Measurements from ENCODE around the gene SLC19A1.

Gene SLC19A1

DNA sequence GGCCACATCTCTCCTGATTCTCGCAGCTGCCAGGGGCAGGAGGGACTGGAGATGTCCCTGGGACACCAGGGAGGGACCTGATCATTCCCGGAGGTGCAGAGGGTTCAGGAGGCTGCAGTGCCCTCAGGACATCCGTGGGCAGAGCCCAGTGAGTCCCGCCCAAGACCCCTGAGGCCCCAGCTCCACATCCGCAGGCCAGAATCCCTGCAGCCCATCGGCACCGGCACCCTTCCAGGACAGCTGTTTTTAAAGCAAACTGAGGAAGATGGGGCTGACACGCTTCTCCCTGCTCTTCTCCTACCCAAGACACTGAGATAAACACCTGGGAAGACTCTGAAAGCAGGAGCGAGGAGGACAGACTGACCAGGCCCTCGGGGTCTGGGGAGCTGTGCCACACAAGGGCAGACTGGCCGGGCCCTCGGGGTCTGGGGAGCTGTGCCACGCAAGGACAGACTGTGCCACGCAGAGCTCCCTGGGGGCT lies 25.5 kb downstream of the SLC19A1 start:
- H4K8ac ChIP-seq (ENCODE audit: low read depth, low read length): no peak overlapping the region
- no CpG with 5 or more reads among the region's 14 CpGs for WGBS (ENCODE audit: extremely low coverage, insufficient coverage, low lambda C conversion rate)
- DNase-seq: no peak

DNA sequence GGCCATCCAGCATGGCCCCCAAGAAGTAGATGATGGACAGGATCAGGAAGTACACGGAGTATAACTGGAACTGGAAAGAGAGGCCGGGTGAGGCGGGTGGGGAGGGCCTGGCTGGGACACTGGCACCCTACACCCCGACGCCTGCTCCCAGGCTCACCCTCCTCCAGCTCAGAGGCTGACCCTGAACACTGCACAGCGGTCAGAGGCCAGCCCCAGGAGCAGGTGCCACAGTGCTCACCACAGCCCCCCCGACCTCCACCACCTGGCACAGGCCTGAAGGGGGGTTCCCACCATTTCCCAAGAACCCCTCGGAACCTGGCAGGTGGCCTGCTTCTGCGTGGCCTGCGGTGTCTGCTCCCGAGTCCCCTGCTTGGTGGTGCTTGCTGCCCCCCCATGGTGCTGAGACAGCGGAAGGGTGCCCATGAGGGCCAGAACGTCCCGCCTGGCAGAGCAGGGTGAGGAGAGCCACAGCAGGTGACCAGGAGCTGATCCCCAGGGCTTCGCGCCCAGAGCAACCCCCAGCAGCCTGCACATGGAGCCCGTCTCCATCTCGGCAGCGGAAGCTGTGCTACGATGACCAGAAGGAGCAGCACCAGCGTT lies 26.1 kb downstream of the SLC19A1 start:
- Histone ChIP-seq H3K4me2 (ENCODE audit: low read length) (no peak overlapping the region), H3K27me3 (ENCODE audit: insufficient read depth, low read length, poor library complexity) (no peaks in the 10 kb centered on the region), H3K79me1 (ENCODE audit: low read length) (no peaks in the 10 kb centered on the region), H3K23ac (ENCODE audit: low read length) (no peak overlapping the region), H2BK15ac (replicated peaks; ENCODE audit: low read depth) (no peak overlapping the region), H3K79me2 (ENCODE audit: control insufficient read depth, insufficient read depth, low read length) (no peaks in the 10 kb centered on the region), H3K56ac (ENCODE audit: low read length) (no peak overlapping the region), H2BK5ac (ENCODE audit: low read length) (no peak overlapping the region), H4K5ac (ENCODE audit: low read length) (no peak overlapping the region), H3K4me3 (ENCODE audit: low read length) (no peak overlapping the region), H2AK5ac (ENCODE audit: low read length) (no peak overlapping the region), H3K18ac (ENCODE audit: low read length) (no peak overlapping the region), H3K36me3 (ENCODE audit: control insufficient read depth, insufficient read depth, low read length) (peaks cover 2% of the 10 kb centered on the region), H3K9ac (ENCODE audit: low read length) (no peak overlapping the region), H4K8ac (ENCODE audit: low read depth, low read length) (no peak overlapping the region), H3K4ac (ENCODE audit: low read depth, low read length) (no peak overlapping the region), H3K4me1 (ENCODE audit: control insufficient read depth, low read depth, low read length) (no peaks in the 10 kb centered on the region), H3K27ac (ENCODE audit: low read depth, low read length) (no peak overlapping the region), H2BK120ac (ENCODE audit: low read depth, low read length) (no peak overlapping the region)
- WGBS (ENCODE audit: extremely low coverage, insufficient coverage, low lambda C conversion rate): no CpG with 5 or more reads among the region's 21 CpGs
- DNase-seq: no peak

More for the DNA sequence above, 25.5 kb downstream of the SLC19A1 start:
- Histone ChIP-seq H3K9ac (ENCODE audit: low read length) (no peak overlapping the region), H2BK120ac (ENCODE audit: low read depth, low read length) (no peak overlapping the region), H3K4me2 (ENCODE audit: low read length) (no peak overlapping the region), H3K23ac (ENCODE audit: low read length) (no peak overlapping the region), H2BK5ac (ENCODE audit: low read length) (no peak overlapping the region), H3K4me3 (ENCODE audit: low read length) (no peak overlapping the region), H3K36me3 (ENCODE audit: control insufficient read depth, insufficient read depth, low read length) (peaks cover 2% of the 10 kb centered on the region), H3K27ac (ENCODE audit: low read depth, low read length) (no peak overlapping the region), H4K5ac (ENCODE audit: low read length) (no peak overlapping the region), H3K79me2 (ENCODE audit: control insufficient read depth, insufficient read depth, low read length) (no peaks in the 10 kb centered on the region), H3K56ac (ENCODE audit: low read length) (no peak overlapping the region), H3K4ac (ENCODE audit: low read depth, low read length) (no peak overlapping the region), H2AK5ac (ENCODE audit: low read length) (no peak overlapping the region), H3K4me1 (ENCODE audit: control insufficient read depth, low read depth, low read length) (no peaks in the 10 kb centered on the region), H2BK15ac (replicated peaks; ENCODE audit: low read depth) (no peak overlapping the region), H3K79me1 (ENCODE audit: low read length) (no peaks in the 10 kb centered on the region), H3K18ac (ENCODE audit: low read length) (no peak overlapping the region), H3K27me3 (ENCODE audit: insufficient read depth, low read length, poor library complexity) (no peaks in the 10 kb centered on the region)

DNA sequence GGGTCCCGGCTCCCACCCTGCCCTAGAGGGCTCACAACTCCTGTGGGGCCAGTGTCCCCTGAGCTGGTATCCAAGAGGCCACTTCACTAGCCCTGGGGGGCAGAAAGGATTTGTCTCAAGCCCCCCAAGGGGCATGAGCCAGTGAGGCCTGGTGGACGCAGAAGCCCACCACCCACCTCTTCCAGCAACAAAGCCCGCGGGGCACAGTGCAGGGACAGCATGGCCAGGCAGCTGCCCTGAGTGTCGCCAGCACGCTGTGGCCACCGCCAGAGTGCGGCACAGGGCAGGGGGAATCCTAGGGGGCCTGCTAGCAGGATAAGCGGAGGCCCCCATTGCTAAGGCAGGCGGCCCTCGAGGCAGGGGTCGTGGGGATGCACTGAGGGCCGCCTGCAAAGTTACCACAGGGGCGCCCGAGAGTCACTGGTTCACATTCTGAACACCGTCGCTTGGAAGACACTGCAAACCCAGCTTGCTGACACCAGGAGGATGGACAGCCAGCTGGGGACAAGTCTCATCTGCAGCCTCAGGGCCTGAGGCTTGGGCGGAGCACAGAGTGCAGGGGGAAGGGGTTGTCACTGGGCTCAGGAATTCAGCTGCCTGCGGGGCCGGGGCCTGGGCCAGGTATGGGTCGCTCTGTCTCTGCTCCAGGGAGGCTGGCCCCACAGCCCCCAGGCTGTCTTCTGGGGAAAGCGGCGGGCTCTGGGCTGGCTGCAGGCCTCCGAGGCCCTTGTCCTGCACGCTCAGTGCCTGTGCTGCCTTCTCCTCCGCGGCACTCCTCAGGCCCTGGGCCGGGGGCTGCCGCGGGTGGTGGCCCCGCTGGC lies 26.8 kb downstream of the SLC19A1 start:
- Histone ChIP-seq H3K36me3 (ENCODE audit: control insufficient read depth, insufficient read depth, low read length) (peaks cover 2% of the 10 kb centered on the region), H3K56ac (ENCODE audit: low read length) (no peak overlapping the region), H3K27ac (ENCODE audit: low read depth, low read length) (no peak overlapping the region), H3K18ac (ENCODE audit: low read length) (no peak overlapping the region), H3K79me1 (ENCODE audit: low read length) (no peaks in the 10 kb centered on the region), H4K8ac (ENCODE audit: low read depth, low read length) (no peak overlapping the region), H3K4me3 (ENCODE audit: low read length) (no peak overlapping the region), H3K79me2 (ENCODE audit: control insufficient read depth, insufficient read depth, low read length) (no peaks in the 10 kb centered on the region), H3K23ac (ENCODE audit: low read length) (no peak overlapping the region), H2BK120ac (ENCODE audit: low read depth, low read length) (no peak overlapping the region), H2BK15ac (replicated peaks; ENCODE audit: low read depth) (no peak overlapping the region), H2AK5ac (ENCODE audit: low read length) (no peak overlapping the region), H4K5ac (ENCODE audit: low read length) (no peak overlapping the region), H3K4me2 (ENCODE audit: low read length) (no peak overlapping the region), H3K27me3 (ENCODE audit: insufficient read depth, low read length, poor library complexity) (no peaks in the 10 kb centered on the region), H3K9ac (ENCODE audit: low read length) (no peak overlapping the region), H3K4ac (ENCODE audit: low read depth, low read length) (no peak overlapping the region), H2BK5ac (ENCODE audit: low read length) (no peak overlapping the region), H3K4me1 (ENCODE audit: control insufficient read depth, low read depth, low read length) (no peaks in the 10 kb centered on the region)
- peak; percentile 81 for DNase-seq
- no CpG with 5 or more reads among the region's 31 CpGs for WGBS (ENCODE audit: extremely low coverage, insufficient coverage, low lambda C conversion rate)

DNA sequence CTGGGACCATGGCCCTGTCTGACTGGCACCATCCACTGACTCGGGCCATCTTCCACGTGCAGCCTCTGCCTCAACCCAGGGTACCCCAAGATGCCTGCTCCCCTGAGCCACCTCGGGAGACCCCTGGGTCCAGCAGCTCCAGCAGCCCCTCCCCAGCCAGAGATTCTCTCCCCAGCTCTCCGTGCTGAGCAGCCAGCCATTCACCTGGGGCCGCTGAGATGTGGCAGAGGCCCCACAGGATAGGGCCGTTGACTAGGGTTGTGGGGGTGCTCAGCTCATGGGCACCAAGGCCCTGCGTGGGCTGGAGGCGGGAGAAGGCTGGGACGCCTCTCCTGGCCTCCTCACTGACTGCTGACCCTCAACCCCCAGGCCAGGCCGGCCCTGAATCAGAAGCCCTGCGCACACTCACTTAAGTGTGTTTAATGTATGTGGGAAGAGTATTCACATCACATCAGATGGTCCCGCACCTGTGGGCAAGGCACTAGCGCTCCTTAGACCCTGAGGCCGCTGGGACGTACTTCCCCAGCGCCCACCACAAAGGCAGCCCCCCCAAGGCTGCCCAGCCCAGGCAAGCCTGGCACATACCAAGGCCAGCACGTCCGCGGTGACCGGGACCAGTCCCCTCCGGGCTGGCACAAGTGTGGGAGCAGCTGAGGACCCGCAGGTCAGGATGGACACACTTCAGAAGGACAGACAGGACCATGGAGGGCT lies 27.8 kb downstream of the SLC19A1 start:
- Histone ChIP-seq H3K36me3 (ENCODE audit: control insufficient read depth, insufficient read depth, low read length) (peaks cover 2% of the 10 kb centered on the region), H4K8ac (ENCODE audit: low read depth, low read length) (no peak overlapping the region), H3K4ac (ENCODE audit: low read depth, low read length) (no peak overlapping the region), H2BK15ac (replicated peaks; ENCODE audit: low read depth) (no peak overlapping the region), H3K27me3 (ENCODE audit: insufficient read depth, low read length, poor library complexity) (no peaks in the 10 kb centered on the region), H3K79me2 (ENCODE audit: control insufficient read depth, insufficient read depth, low read length) (no peaks in the 10 kb centered on the region), H2BK120ac (ENCODE audit: low read depth, low read length) (no peak overlapping the region), H3K9ac (ENCODE audit: low read length) (no peak overlapping the region), H3K4me1 (ENCODE audit: control insufficient read depth, low read depth, low read length) (no peaks in the 10 kb centered on the region), H3K27ac (ENCODE audit: low read depth, low read length) (no peak overlapping the region), H2AK5ac (ENCODE audit: low read length) (no peak overlapping the region), H3K23ac (ENCODE audit: low read length) (no peak overlapping the region), H2BK5ac (ENCODE audit: low read length) (no peak overlapping the region), H4K5ac (ENCODE audit: low read length) (no peak overlapping the region), H3K79me1 (ENCODE audit: low read length) (no peaks in the 10 kb centered on the region), H3K4me3 (ENCODE audit: low read length) (no peak overlapping the region), H3K4me2 (ENCODE audit: low read length) (no peak overlapping the region), H3K18ac (ENCODE audit: low read length) (no peak overlapping the region), H3K56ac (ENCODE audit: low read length) (no peak overlapping the region)
- DNase-seq: no peak
- no CpG with 5 or more reads among the region's 22 CpGs for WGBS (ENCODE audit: extremely low coverage, insufficient coverage, low lambda C conversion rate)

DNA sequence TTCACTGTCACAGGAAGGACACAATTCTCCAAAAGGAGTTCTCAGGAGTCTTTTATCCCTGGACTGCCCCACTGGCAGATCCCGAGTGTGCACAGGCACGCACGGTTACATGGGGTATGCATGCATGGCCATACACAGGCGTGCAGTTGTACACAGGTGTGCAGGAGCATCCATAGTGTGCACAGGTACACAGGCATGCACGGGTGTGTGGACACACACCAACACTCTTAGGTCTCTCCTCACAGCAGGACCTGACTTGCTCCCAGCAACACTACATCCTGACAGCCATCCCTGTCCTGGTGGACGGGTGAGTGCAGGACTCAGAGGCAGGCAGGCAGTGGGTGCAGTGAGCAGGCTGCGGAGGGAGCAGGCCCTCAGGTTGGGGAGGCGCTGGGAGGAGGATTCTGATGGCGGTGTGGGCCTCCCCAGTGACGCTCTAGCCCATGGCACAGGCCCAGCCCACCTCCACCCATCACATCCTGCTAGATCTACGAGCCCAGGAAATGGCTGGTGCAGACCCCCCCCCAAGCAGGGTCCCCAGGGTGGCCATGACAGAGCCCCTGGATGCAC lies 28.4 kb downstream of the SLC19A1 start:
- no peak overlapping the region for H2BK5ac ChIP-seq (ENCODE audit: low read length)
- H3K56ac ChIP-seq (ENCODE audit: low read length): no peak overlapping the region
- no peak overlapping the region for H3K27ac ChIP-seq (ENCODE audit: low read depth, low read length)
- H2BK15ac ChIP-seq (replicated peaks; ENCODE audit: low read depth): no peak overlapping the region
- no peaks in the 10 kb centered on the region for H3K27me3 ChIP-seq (ENCODE audit: insufficient read depth, low read length, poor library complexity)
- no peak overlapping the region for H4K5ac ChIP-seq (ENCODE audit: low read length)
- H3K36me3 ChIP-seq (ENCODE audit: control insufficient read depth, insufficient read depth, low read length): peaks cover 2% of the 10 kb centered on the region
- H3K4me2 ChIP-seq (ENCODE audit: low read length): no peak overlapping the region
- no peak overlapping the region for H4K8ac ChIP-seq (ENCODE audit: low read depth, low read length)
- no peak overlapping the region for H3K9ac ChIP-seq (ENCODE audit: low read length)
- H3K79me2 ChIP-seq (ENCODE audit: control insufficient read depth, insufficient read depth, low read length): no peaks in the 10 kb centered on the region
- H3K18ac ChIP-seq (ENCODE audit: low read length): no peak overlapping the region
- no peak overlapping the region for H2AK5ac ChIP-seq (ENCODE audit: low read length)
- H3K79me1 ChIP-seq (ENCODE audit: low read length): no peaks in the 10 kb centered on the region
- H3K4me1 ChIP-seq (ENCODE audit: control insufficient read depth, low read depth, low read length): no peaks in the 10 kb centered on the region
- no peak for DNase-seq
- no CpG with 5 or more reads among the region's 11 CpGs for WGBS (ENCODE audit: extremely low coverage, insufficient coverage, low lambda C conversion rate)
- no peak overlapping the region for H3K23ac ChIP-seq (ENCODE audit: low read length)
- no peak overlapping the region for H2BK120ac ChIP-seq (ENCODE audit: low read depth, low read length)
- H3K4me3 ChIP-seq (ENCODE audit: low read length): no peak overlapping the region
- H3K4ac ChIP-seq (ENCODE audit: low read depth, low read length): no peak overlapping the region
